ENCODE results near the gene IMPDH1. TPM values are rescaled to one million over a fixed set of nuclear protein-coding genes. Genes with fewer than 3 reads are reported as not detected.

The IMPDH1 gene
- total RNA-seq, 1 donor from 2014 or later = 148 TPM

DNA sequence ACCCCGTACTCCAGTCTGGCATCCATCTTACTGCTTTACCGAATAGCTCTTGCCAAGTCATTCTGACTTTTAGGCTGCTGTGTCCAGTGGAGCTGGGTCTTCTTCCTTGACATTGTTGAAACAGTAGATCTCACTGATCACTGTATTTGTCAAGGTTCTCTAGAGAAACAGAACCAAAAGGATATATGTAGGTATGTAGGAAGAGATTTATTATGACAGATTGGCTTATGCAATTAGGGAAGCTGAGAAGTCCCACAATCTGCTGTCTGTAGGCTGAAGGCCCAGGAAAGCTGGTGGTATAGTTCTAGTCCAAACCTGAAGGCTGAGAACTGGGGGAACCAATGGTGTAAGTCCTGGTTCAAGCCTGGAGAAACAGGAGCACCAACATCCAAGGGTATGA is 36.2 kb downstream of the IMPDH1 start:
- Histone ChIP-seq H3K9me3 (no peaks in the 10 kb centered on the region), H3K4me1 (no peaks in the 10 kb centered on the region), H3K4me3 (no peak overlapping the region), H3K27ac (no peak overlapping the region), H3K27me3 (no peaks in the 10 kb centered on the region), H3K36me3 (no peaks in the 10 kb centered on the region)
- intact Hi-C loops (cut with DNase I) = no loop called here
- no peak for DNase-seq (ENCODE audit: low spot score in 2 of 2)
- TF ChIP-seq, protein P1, sequence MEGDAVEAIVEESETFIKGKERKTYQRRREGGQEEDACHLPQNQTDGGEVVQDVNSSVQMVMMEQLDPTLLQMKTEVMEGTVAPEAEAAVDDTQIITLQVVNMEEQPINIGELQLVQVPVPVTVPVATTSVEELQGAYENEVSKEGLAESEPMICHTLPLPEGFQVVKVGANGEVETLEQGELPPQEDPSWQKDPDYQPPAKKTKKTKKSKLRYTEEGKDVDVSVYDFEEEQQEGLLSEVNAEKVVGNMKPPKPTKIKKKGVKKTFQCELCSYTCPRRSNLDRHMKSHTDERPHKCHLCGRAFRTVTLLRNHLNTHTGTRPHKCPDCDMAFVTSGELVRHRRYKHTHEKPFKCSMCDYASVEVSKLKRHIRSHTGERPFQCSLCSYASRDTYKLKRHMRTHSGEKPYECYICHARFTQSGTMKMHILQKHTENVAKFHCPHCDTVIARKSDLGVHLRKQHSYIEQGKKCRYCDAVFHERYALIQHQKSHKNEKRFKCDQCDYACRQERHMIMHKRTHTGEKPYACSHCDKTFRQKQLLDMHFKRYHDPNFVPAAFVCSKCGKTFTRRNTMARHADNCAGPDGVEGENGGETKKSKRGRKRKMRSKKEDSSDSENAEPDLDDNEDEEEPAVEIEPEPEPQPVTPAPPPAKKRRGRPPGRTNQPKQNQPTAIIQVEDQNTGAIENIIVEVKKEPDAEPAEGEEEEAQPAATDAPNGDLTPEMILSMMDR (IDR thresholded peaks at IDR 0.05) = no peak

DNA sequence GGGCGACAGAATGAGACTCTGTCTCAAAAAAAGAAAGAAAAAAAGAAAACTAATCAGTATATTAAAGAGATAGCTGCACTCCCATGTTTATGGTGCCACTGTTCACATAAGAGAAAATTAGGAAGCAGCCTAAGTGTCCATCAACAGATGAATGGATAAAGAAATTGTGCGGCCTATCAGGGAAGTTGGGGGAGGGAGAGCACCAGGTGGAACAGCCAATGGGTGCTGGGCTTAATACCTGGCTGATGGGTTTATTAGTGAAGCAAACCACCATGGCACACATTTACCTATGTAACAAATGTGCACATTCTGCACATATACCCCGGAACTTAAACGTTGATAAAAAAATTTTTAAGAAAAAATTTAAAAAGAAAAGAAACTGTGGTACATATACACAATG is 39.3 kb downstream of the IMPDH1 start:
- DNase-seq (ENCODE audit: low spot score in 2 of 2) = no peak
- intact Hi-C loops (cut with DNase I) = no loop called here
- H3K27me3 ChIP-seq = no peaks in the 10 kb centered on the region
- H3K27ac ChIP-seq = no peak overlapping the region
- H3K36me3 ChIP-seq = no peaks in the 10 kb centered on the region
- no peaks in the 10 kb centered on the region for H3K4me1 ChIP-seq
- TF ChIP-seq, protein P1 (IDR thresholded peaks at IDR 0.05) = no peak
- H3K4me3 ChIP-seq = no peak overlapping the region
- no peaks in the 10 kb centered on the region for H3K9me3 ChIP-seq

DNA sequence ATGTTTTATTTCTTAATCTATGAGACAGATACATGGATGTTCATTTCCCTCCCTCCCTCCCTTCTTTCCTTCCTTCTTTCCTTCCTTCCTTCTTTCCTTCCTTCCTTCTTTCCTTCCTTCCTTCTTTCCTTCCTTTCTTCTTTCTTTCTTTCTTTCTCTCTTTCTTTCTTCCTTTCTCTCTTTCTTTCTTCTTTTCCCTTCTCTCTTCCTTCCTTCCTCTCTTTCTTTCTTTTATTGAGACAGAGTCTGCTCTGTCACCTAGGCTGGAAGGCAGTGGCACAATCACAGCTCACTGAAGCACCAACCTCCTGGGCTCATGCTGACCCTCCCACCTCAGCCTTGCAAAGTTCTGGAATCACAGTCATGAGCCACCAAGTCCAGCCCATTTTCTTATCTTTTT is 42.8 kb downstream of the IMPDH1 start:
- Histone ChIP-seq H3K4me3 (no peak overlapping the region), H3K4me1 (peaks cover 0 to 2% of the 10 kb centered on the region in 2 donors), H3K9me3 (no peaks in the 10 kb centered on the region), H3K27me3 (no peaks in the 10 kb centered on the region), H3K36me3 (no peaks in the 10 kb centered on the region), H3K27ac (no peak overlapping the region)
- TF ChIP-seq, protein P1 (IDR thresholded peaks at IDR 0.05) = no peak
- intact Hi-C loops (cut with DNase I) = no loop called here
- DNase-seq (ENCODE audit: low spot score in 2 of 2) = no peak

DNA sequence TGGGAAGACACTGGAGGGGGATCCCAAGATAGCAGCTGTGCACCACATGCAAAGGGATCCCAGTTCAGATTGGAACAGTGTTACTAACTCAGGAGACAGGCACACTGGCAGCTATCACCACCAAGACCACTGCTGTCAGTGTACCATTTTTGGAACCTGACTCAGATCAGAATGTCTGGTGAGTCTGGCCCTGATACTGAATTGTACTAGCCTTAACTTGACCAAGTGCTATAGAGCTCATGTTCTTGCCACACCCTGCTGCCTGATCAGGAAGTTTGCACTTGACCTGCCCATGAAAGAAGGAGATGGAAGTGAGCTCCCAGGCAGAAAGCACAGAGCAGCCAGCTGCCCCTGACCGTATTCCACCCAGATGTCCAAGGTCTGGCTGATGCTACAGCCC is 43.5 kb downstream of the IMPDH1 start:
- Histone ChIP-seq H3K4me3 (no peak overlapping the region), H3K36me3 (no peaks in the 10 kb centered on the region), H3K4me1 (peaks cover 0 to 5% of the 10 kb centered on the region in 2 donors), H3K27me3 (no peaks in the 10 kb centered on the region), H3K9me3 (no peaks in the 10 kb centered on the region), H3K27ac (no peak overlapping the region)
- TF ChIP-seq, protein P1 (IDR thresholded peaks at IDR 0.05) = no peak
- intact Hi-C loops (cut with DNase I) = no loop called here
- DNase-seq (ENCODE audit: low spot score in 2 of 2) = no peak

DNA sequence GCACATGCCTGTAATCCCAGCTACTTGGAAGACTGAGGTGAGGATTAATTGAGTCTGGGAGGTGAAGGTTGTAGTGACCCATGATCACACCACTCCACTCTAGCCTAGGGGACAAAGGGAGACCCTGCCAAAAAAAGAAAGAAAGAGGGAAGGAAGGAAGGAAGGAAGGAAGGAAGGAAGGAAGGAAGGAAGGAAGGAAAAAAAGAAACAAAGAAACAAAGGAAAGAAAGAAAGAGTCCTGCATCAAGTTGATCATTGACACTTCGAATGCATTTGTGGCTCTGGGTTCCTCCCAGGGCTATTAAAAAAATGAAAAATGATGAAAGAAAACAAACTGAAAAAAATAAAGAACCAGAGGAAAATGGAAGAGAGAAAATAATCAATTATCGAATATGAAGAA is 44.4 kb downstream of the IMPDH1 start:
- intact Hi-C loops (cut with DNase I) = no loop called here
- no peaks in the 10 kb centered on the region for H3K27me3 ChIP-seq

More for the DNA sequence above, 44.4 kb downstream of the IMPDH1 start:
- H3K9me3 ChIP-seq = no peaks in the 10 kb centered on the region
- no peak overlapping the region for H3K4me3 ChIP-seq
- H3K36me3 ChIP-seq = no peaks in the 10 kb centered on the region
- H3K27ac ChIP-seq = no peak overlapping the region
- TF ChIP-seq, protein P1 (IDR thresholded peaks at IDR 0.05) = no peak
- DNase-seq (ENCODE audit: low spot score in 2 of 2) = no peak
- H3K4me1 ChIP-seq = peaks cover 0 to 11% of the 10 kb centered on the region in 2 donors
